NCI-H1105 (cell line): Measurements from ENCODE around the gene CATSPERD.

Experiments used
- DNase-seq: peaks from one replicate; lab custom pipeline; 2025; lab: John Stamatoyannopoulos, UW

The CATSPERD gene

GRCh38 chr19:5806133-5806489 is 85.7 kb downstream of the CATSPERD start:
- no peak for DNase-seq

GRCh38 chr19:5806905-5807304 is 86.5 kb downstream of the CATSPERD start:
- no peak for DNase-seq

GRCh38 chr19:5808120-5808816 is 87.8 kb downstream of the CATSPERD start:
- no peak for DNase-seq

GRCh38 chr19:5809053-5809452 is 88.6 kb downstream of the CATSPERD start:
- DNase-seq, result no peak

- DNase-seq, result no peak
Measured at GRCh38 chr19:5809469-5809868, 89.0 kb downstream of the CATSPERD start.

- no peak for DNase-seq
Measured at GRCh38 chr19:5811117-5811516, 90.7 kb downstream of the CATSPERD start.

- no peak for DNase-seq
Measured at GRCh38 chr19:5814123-5814851, 93.8 kb downstream of the CATSPERD start.

- DNase-seq, result no peak
Measured at GRCh38 chr19:5814852-5815246, 94.4 kb downstream of the CATSPERD start.

GRCh38 chr19:5817218-5817617 is 96.8 kb downstream of the CATSPERD start:
- DNase-seq, result no peak

GRCh38 chr19:5818594-5818993 is 98.2 kb downstream of the CATSPERD start:
- DNase-seq, result no peak

- DNase-seq, result no peak
Measured at GRCh38 chr19:5820785-5821184, 100.3 kb downstream of the CATSPERD start.

GRCh38 chr19:5821521-5822180 is 101.2 kb downstream of the CATSPERD start:
- no peak for DNase-seq

- DNase-seq, result no peak
Measured at GRCh38 chr19:5822181-5822844, 101.9 kb downstream of the CATSPERD start.

- no peak for DNase-seq
Measured at GRCh38 chr19:5823579-5824281, 103.3 kb downstream of the CATSPERD start.

GRCh38 chr19:5824751-5825150 is 104.3 kb downstream of the CATSPERD start:
- no peak for DNase-seq

GRCh38 chr19:5825178-5825577 is 104.7 kb downstream of the CATSPERD start:
- DNase-seq, result no peak

- DNase-seq, result peak; percentile 96
Measured at GRCh38 chr19:5826531-5827341, 106.3 kb downstream of the CATSPERD start.

GRCh38 chr19:5827342-5827890 is 107.0 kb downstream of the CATSPERD start:
- DNase-seq, result no peak

- DNase-seq, result peak; percentile 92
Measured at GRCh38 chr19:5827891-5828660, 107.6 kb downstream of the CATSPERD start.
